ENCODE results near the gene AFF2.

The AFF2 gene

GRCh38 chrX:149045645-149046210, 545.3 kb downstream of the AFF2 start:
- no peaks in the 10 kb centered on the region for H3K4me1 ChIP-seq (ENCODE audit: low read depth, poor library complexity, severe bottlenecking)
- no peaks in the 10 kb centered on the region for H3K36me3 ChIP-seq (ENCODE audit: insufficient read depth)
- no peak overlapping the region for H2AFZ ChIP-seq (ENCODE audit: low read depth)
- H3K27me3 ChIP-seq (ENCODE audit: insufficient read depth, low read depth): no peaks in the 10 kb centered on the region
- H3K9ac ChIP-seq: no peak overlapping the region
- TF ChIP-seq CTCF (conservative IDR thresholded peaks at IDR 0.05; ENCODE audit: low read depth, low read length): no peak
- H3K27ac ChIP-seq: no peak overlapping the region
- H3K4me3 ChIP-seq (IDR thresholded peaks at IDR 0.05; ENCODE audit: insufficient read depth, low read depth, low read length): no peak overlapping the region
- no peaks in the 10 kb centered on the region for H3K79me2 ChIP-seq (ENCODE audit: insufficient read depth, low read depth)
- no peaks in the 10 kb centered on the region for H4K20me1 ChIP-seq (ENCODE audit: insufficient read depth)
- no peak overlapping the region for H3K4me2 ChIP-seq
